HEK293 (cell line): ENCODE data around the gene VTI1B.

Experiments
- BCL11A ChIP-seq: fragments of 450-650 bp; formaldehyde crosslinking; IDR thresholded peaks from 2 replicates; pipeline ENCODE4 v1.5.1; 2016; ENCODE audit warnings: low read depth, missing biosample characterization, missing genetic modification characterization
- HOXC10 ChIP-seq: sonication (generic); formaldehyde crosslinking; IDR thresholded peaks from 2 replicates; pipeline ENCODE4 v1.8.1; 2023; ENCODE audit warnings: mild to moderate bottlenecking, missing genetic modification reagents
- PBX3 ChIP-seq: sonication (generic); formaldehyde crosslinking; IDR thresholded peaks from 2 replicates; pipeline ENCODE4 v1.8.1; 2022; ENCODE audit warnings: mild to moderate bottlenecking, moderate library complexity, missing genetic modification reagents
- REST ChIP-seq: fragments of 450-650 bp; formaldehyde crosslinking; IDR thresholded peaks from 2 replicates; pipeline ENCODE4 v1.5.1; 2016; ENCODE audit warnings: missing biosample characterization, missing genetic modification characterization
- SCRT1 ChIP-seq: fragments of 450-650 bp; formaldehyde crosslinking; IDR thresholded peaks from 2 replicates; pipeline ENCODE4 v1.5.1; 2016; ENCODE audit warnings: missing biosample characterization, missing genetic modification characterization, borderline replicate concordance
- WT1 ChIP-seq: fragments of 450-650 bp; formaldehyde crosslinking; IDR thresholded peaks from 2 replicates; pipeline ENCODE4 v1.5.1; 2016; ENCODE audit warnings: missing biosample characterization, missing genetic modification characterization
- ZBTB7A ChIP-seq: fragments of 450-650 bp; formaldehyde crosslinking; IDR thresholded peaks from 2 replicates; pipeline ENCODE4 v1.5.1; 2016; ENCODE audit warnings: low read depth, missing biosample characterization, missing genetic modification characterization
- ZNF138 ChIP-seq: fragments of 450-650 bp; formaldehyde crosslinking; IDR thresholded peaks from 2 replicates; pipeline ENCODE4 v1.5.1; 2016; ENCODE audit warnings: missing biosample characterization, missing genetic modification characterization, borderline replicate concordance
- ZNF23 ChIP-seq: fragments of 450-650 bp; formaldehyde crosslinking; IDR thresholded peaks from 2 replicates; pipeline ENCODE4 v1.5.1; 2016; ENCODE audit warnings: missing biosample characterization, missing genetic modification characterization, borderline replicate concordance
- ZNF239 ChIP-seq: fragments of 450-650 bp; formaldehyde crosslinking; IDR thresholded peaks from 2 replicates; pipeline ENCODE4 v1.5.1; 2016; ENCODE audit warnings: missing biosample characterization, missing genetic modification characterization
- ZNF473 ChIP-seq: fragments of 450-650 bp; formaldehyde crosslinking; IDR thresholded peaks from 2 replicates; pipeline ENCODE4 v1.5.1; 2017; ENCODE audit warnings: missing biosample characterization, missing genetic modification characterization
- ZNF488 ChIP-seq: fragments of 450-650 bp; formaldehyde crosslinking; IDR thresholded peaks from 2 replicates; pipeline ENCODE4 v1.5.1; 2016; ENCODE audit warnings: missing biosample characterization, missing genetic modification characterization
- ZNF768 ChIP-seq: fragments of 450-650 bp; formaldehyde crosslinking; IDR thresholded peaks from 2 replicates; pipeline ENCODE4 v1.5.1; 2018; ENCODE audit warnings: missing biosample characterization, mild to moderate bottlenecking, missing genetic modification characterization
- ZSCAN18 ChIP-seq: fragments of 450-650 bp; formaldehyde crosslinking; IDR thresholded peaks from 2 replicates; pipeline ENCODE4 v1.5.1; 2016; ENCODE audit warnings: missing biosample characterization, missing genetic modification characterization
- TF ChIP-seq, protein P1 (sequence below): fragments of 450-650 bp; formaldehyde crosslinking; IDR thresholded peaks from 2 replicates; pipeline ENCODE4 v1.5.1; 2016; ENCODE audit warnings: missing biosample characterization, missing genetic modification characterization
- TF ChIP-seq, protein P2 (sequence below): fragments of 450-650 bp; formaldehyde crosslinking; IDR thresholded peaks from 2 replicates; pipeline ENCODE4 v1.5.1; 2016; ENCODE audit warnings: missing biosample characterization, missing genetic modification characterization
- TF ChIP-seq, protein P3 (sequence below): fragments of 450-650 bp; formaldehyde crosslinking; IDR thresholded peaks from 2 replicates; pipeline ENCODE4 v1.5.1; 2016; ENCODE audit warnings: missing biosample characterization, missing genetic modification characterization

The VTI1B gene

DNA sequence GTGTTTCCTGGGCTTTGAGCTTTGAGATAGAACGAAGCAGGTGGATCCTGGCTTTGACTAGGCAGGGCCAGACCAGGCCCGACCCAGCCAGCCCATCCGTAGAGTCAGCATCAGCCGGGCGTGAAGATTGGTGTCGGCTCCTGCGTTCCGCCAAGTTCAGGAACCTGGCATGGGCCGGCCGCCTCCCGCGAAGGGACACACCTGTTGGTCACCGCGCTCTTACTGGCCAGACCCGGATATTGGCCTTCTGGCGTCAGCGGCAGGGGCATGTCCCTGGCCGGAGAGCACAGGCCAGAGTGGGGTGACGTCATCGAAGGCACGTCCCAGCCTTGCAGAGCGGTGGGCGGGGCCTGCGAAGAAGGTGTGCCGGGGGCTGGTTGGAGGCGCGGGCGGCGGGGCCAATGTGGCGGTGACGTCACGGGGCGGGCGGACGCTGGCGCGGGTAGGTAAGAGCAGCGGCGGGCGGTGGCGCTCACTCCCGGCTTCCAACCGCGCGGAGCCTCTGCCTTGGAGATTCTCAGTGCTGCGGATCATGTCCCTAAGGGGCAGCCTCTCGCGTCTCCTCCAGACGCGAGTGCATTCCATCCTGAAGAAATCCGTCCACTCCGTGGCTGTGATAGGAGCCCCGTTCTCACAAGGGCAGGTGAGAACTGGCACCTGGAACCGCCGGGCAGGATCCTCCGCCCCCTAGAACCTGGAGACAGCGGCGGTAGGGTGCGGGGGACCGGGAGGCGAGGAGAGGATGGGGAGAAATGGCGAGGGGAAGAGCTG is 54.8 kb downstream of the VTI1B start, which contains the start of gene ARG2 (continued):
- TF ChIP-seq REST (tag by site-specific recombination) (no peak), ZSCAN18 (tag by site-specific recombination) (0 out of 2 replicates have a peak, but pooled peaks have one; percentile 65), HOXC10 (CRISPR knock-in tag) (no peak), ZNF488 (tag by site-specific recombination) (no peak), SCRT1 (tag by site-specific recombination) (peak; percentile 94), ZBTB7A (tag by site-specific recombination) (no peak), ZNF768 (tag by site-specific recombination) (no peak), ZNF473 (tag by site-specific recombination) (no peak), BCL11A (tag by site-specific recombination) (peak; percentile 92), ZNF239 (no peak), WT1 (tag by site-specific recombination) (peak; percentile 40; the same call in 1 of the 2 replicates), ZNF138 (tag by site-specific recombination) (no peak), PBX3 (CRISPR knock-in tag) (no peak), ZNF23 (tag by site-specific recombination) (no peak)
- TF ChIP-seq, protein P1, sequence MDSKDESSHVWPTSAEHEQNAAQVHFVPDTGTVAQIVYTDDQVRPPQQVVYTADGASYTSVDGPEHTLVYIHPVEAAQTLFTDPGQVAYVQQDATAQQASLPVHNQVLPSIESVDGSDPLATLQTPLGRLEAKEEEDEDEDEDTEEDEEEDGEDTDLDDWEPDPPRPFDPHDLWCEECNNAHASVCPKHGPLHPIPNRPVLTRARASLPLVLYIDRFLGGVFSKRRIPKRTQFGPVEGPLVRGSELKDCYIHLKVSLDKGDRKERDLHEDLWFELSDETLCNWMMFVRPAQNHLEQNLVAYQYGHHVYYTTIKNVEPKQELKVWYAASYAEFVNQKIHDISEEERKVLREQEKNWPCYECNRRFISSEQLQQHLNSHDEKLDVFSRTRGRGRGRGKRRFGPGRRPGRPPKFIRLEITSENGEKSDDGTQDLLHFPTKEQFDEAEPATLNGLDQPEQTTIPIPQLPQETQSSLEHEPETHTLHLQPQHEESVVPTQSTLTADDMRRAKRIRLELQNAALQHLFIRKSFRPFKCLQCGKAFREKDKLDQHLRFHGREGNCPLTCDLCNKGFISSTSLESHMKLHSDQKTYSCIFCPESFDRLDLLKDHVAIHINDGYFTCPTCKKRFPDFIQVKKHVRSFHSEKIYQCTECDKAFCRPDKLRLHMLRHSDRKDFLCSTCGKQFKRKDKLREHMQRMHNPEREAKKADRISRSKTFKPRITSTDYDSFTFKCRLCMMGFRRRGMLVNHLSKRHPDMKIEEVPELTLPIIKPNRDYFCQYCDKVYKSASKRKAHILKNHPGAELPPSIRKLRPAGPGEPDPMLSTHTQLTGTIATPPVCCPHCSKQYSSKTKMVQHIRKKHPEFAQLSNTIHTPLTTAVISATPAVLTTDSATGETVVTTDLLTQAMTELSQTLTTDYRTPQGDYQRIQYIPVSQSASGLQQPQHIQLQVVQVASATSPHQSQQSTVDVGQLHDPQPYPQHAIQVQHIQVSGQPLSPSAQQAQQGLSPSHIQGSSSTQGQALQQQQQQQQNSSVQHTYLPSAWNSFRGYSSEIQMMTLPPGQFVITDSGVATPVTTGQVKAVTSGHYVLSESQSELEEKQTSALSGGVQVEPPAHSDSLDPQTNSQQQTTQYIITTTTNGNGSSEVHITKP (tag by site-specific recombination) = peak; percentile 56
- TF ChIP-seq, protein P2, sequence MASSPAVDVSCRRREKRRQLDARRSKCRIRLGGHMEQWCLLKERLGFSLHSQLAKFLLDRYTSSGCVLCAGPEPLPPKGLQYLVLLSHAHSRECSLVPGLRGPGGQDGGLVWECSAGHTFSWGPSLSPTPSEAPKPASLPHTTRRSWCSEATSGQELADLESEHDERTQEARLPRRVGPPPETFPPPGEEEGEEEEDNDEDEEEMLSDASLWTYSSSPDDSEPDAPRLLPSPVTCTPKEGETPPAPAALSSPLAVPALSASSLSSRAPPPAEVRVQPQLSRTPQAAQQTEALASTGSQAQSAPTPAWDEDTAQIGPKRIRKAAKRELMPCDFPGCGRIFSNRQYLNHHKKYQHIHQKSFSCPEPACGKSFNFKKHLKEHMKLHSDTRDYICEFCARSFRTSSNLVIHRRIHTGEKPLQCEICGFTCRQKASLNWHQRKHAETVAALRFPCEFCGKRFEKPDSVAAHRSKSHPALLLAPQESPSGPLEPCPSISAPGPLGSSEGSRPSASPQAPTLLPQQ (tag by site-specific recombination) = peak; percentile 62
- TF ChIP-seq, protein P3, sequence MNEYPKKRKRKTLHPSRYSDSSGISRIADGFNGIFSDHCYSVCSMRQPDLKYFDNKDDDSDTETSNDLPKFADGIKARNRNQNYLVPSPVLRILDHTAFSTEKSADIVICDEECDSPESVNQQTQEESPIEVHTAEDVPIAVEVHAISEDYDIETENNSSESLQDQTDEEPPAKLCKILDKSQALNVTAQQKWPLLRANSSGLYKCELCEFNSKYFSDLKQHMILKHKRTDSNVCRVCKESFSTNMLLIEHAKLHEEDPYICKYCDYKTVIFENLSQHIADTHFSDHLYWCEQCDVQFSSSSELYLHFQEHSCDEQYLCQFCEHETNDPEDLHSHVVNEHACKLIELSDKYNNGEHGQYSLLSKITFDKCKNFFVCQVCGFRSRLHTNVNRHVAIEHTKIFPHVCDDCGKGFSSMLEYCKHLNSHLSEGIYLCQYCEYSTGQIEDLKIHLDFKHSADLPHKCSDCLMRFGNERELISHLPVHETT = peak; percentile 68; the same call in 1 of the 2 replicates
